Uterus (tissue), 2 donors: ENCODE data around the gene MED13L.

ENCODE experiments used
- CTCF ChIP-seq, 4 experiments: fragments of 200-600 bp in 2 of 4; fragments of 450-650 bp in 2 of 4; sonication (generic) in 2 of 4; IDR thresholded peaks; one replicate each; pipeline ENCODE4 v1.5.1; 2016 to 2019; ENCODE audit warnings: antibody characterized with exemption in 4 of 4, mild to moderate bottlenecking in 2 of 4, moderate library complexity in 1 of 4
- POLR2A ChIP-seq, 2 donors: fragments of 450-650 bp; IDR thresholded peaks; one replicate each; pipeline ENCODE4 v1.6.1; 2016; ENCODE audit warnings: antibody characterized with exemption in 2 of 2, mild to moderate bottlenecking in 1 of 2, moderate library complexity in 1 of 2

DNA sequence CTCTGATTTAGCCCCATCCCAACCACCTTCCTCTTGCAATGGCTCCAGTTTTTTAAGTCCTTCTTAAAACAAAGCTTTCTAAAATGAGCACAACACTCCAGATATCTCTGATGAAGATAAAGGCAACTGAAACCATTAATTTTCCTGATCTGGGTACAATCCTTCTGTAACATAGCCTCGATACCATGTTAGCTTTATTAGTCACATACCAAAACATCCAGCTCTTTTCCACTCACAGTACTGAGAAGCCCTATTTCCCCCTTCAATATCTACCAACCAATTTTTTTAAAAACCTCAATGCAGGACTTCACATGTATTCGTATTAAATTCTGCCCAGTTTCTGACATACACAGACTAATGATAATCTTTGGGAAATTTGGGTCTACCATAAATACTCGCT, 105.9 kb downstream of the MED13L start:
- no peak for TF ChIP-seq CTCF (IDR thresholded peaks at IDR 0.05)
- TF ChIP-seq POLR2A (IDR thresholded peaks at IDR 0.05): no peak
